Ectodermal cell (in vitro differentiated cells): ENCODE measurements around the gene CHST3.
"Not testable (repeated sequence)": the region's sequence is repeated elsewhere in the genome, so short reads cannot be mapped to it uniquely, and the experiment has no call there.

Experiments used
- H3K27ac ChIP-seq: 2 replicates; pipeline ENCODE4 v1.7.0; 2013; ENCODE audit warnings: mild to moderate bottlenecking, low read depth, low read length; ENCODE audit not compliant: insufficient read depth, poor library complexity, severe bottlenecking
- H3K27me3 ChIP-seq: 2 replicates; pipeline ENCODE4 v1.7.0; 2013; ENCODE audit warnings: mild to moderate bottlenecking, low read length; ENCODE audit not compliant: insufficient read depth, control insufficient read depth, poor library complexity, severe bottlenecking
- H3K36me3 ChIP-seq: one replicate; pipeline ENCODE4 v1.7.0; 2013; ENCODE audit warnings: low read length; ENCODE audit not compliant: control insufficient read depth, insufficient read depth
- H3K4me1 ChIP-seq: one replicate; pipeline ENCODE4 v1.7.0; 2013; ENCODE audit warnings: low read length; ENCODE audit not compliant: control insufficient read depth, insufficient read depth
- H3K4me3 ChIP-seq: 2 replicates; pipeline ENCODE4 v1.7.0; 2013; ENCODE audit warnings: low read depth, low read length, control low read depth; ENCODE audit not compliant: insufficient read depth
- H3K9me3 ChIP-seq: 2 replicates; pipeline ENCODE4 v1.7.0; 2013; ENCODE audit warnings: mild to moderate bottlenecking, low read length, moderate library complexity; ENCODE audit not compliant: control insufficient read depth
- WGBS, 2 experiments: methylation state at CpG; one replicate each; pipeline ENCODE4 v1.1.7; 2013; ENCODE audit warnings: missing lambda C conversion rate in 2 of 2; 5-methylcytosine and 5-hydroxymethylcytosine counted together

Gene CHST3

DNA sequence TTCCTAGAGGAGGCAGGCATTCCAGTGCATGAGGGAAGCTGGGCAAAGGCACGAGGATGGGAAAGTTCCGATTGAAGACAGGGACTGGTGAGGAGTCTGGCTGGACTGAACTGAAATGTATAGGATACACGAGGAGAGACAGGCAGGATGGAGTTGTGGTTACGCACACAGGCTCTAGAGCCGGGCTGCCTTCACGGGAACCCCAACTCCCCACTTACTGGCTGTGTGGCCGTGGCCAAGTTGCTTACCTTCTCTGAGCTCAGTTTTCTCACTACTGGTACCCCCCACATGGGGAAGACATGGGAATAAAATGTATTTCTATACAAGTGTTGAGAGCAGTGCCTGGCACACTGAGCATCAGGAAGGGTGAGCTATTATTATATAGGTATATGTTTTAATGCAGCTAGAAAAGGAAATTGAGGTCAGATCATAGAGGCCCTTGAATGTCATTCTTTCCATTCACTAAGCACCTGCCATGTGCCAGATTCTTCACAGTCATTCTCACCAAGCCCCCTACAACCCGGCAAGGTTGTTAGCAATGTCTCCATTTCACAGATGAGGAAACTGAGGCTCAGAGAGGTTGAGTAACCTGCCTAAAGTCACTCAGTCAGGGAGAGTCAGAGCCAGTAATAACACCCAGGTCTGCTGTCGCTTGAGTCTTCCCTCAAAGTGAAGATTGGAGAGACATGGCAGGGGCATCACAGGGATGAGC, 9.7 kb downstream of the CHST3 start:
- Histone ChIP-seq H3K27ac (no peak overlapping the region), H3K4me3 (no peak overlapping the region), H3K36me3 (no peaks in the 10 kb centered on the region), H3K27me3 (no peaks in the 10 kb centered on the region), H3K9me3 (no peaks in the 10 kb centered on the region), H3K4me1 (peaks cover 19% of the 10 kb centered on the region)
- WGBS, 2 experiments, result 83% methylated on average over 9 of the region's 9 CpGs

DNA sequence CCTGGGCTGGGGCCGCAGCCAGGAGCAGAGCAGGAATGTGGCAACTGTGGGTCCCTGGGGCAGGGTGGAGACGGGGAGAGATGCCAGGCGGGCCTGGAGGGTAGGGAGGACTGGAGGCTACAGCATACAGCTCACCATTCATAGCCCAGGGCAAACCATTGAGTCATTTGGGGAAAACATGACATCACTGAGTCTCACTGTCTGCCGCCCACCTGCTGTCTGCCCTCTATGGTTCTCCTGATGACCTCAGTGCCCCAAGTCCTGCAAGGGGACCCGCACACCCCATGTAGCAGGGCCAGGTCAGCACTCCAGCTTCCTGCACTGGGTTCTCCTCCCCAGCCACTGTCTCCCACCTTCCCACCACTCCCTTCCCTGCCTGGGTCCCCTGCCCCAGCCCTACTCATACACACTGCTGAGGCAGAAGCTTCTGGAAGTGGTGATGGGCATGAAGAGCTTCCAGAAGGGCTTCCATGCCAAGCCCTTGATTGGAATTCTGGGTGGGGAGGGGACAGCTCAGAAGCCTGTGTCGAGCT, 10.4 kb downstream of the CHST3 start:
- WGBS, 2 experiments, result 89 to 91% methylated on average over 6 of the region's 6 CpGs
- Histone ChIP-seq H3K36me3 (no peaks in the 10 kb centered on the region), H3K27ac (no peak overlapping the region), H3K4me1 (peaks cover 19% of the 10 kb centered on the region), H3K9me3 (no peaks in the 10 kb centered on the region), H3K27me3 (no peaks in the 10 kb centered on the region), H3K4me3 (no peak overlapping the region)

DNA sequence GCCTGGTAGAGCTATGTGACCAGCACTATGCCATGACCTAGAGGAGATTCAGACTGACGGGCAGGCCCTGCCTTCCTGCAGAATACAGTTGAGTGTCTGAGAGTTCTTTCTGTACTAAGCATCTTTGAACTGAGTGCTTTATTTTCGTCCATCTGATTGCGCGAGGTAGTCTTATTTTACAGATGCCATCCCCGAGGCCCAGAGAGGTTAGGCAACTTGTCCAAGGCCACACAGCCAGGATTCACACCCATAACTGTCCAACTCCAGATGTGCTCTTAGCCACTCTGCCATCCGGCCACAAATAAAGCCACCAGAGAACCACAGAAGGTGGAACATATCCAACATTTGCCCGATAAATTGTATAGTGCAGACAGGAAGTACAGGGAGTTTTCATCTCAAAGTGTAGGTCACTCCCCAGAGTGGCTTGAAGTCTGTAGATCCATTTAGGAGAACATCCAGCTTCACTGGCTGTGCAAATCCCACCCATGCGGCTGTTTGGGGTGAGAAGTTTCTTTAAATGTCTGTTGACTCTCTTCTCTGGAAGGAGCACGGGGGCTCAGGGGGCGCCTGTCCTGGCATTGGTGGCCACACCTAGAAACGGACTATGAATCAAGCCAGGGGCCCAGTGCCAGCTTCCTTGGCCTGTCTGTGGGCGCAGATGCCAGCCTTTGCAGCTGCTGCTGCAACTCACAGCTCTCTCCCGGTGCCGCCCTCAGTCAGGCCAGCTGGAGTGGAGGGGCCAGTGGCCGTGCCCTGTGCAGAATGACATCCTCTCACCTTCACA, 11.1 kb downstream of the CHST3 start:
- Histone ChIP-seq H3K4me1 (peaks cover 18% of the 10 kb centered on the region), H3K36me3 (no peaks in the 10 kb centered on the region), H3K27ac (no peak overlapping the region), H3K4me3 (no peak overlapping the region), H3K9me3 (no peaks in the 10 kb centered on the region), H3K27me3 (no peaks in the 10 kb centered on the region)
- WGBS, 2 experiments, result 94 to 96% methylated on average over 15 of the region's 15 CpGs

DNA sequence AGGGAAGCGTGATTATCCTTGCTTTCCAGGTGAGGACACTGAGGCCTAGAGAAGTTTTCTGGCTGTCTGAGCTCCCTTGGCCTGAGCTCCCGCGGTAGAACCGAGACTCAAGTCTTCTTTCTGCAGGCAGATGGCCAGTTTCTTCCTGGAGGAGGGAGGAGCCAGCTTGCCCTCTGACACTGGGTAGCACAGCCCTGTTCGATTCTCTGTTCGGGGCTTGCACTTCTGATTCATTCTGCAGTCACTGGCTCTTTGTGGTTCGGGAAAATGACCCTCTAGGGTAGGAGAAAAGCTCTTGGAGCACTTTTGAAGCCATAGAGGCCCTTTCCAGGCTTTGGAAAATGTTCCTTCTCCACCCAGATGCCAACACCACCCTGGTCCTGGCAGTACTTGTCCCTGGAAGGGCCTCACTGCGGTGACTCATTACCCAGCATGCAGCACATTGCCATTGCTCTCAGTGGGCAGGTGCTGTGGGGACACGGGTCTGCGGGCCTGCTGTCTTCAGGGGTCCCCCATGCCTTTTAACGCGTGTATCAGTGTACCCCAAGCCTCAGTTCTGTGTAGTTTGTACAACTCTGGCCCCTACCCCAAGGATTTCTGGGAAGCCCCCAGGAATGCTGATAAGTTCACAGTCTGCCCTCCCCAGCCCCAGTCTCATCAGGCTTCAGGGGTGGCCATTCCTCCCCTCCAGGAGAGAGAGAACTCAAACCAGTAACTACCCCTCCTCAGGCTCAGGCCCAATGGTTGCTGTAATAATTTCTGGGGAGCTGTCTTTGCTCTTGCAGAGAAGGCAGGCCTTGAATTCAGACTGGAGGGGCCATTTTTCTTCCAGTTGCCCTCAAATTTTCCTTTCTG, 11.9 kb downstream of the CHST3 start:
- Histone ChIP-seq H3K27me3 (no peaks in the 10 kb centered on the region), H3K4me3 (no peak overlapping the region), H3K27ac (no peak overlapping the region), H3K4me1 (peaks cover 21% of the 10 kb centered on the region), H3K36me3 (no peaks in the 10 kb centered on the region), H3K9me3 (no peaks in the 10 kb centered on the region)
- 85 to 86% methylated on average over 12 of the region's 12 CpGs for WGBS, 2 experiments

DNA sequence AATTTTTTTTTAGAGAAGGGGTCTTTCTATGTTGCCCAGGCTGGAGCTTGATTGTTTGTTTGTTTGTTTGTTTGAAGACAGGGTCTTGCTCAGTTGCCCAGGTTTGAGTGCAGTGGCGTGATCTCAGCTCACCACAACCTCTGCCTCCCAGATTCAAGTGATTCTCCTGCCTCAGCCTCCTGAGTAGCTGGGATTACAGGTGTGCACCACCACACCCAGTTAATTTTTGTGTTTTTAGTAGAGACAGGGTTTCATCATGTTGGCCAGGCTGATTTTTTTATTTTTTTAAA, 13.4 kb downstream of the CHST3 start:
- not testable (repeated sequence) for H3K4me3 ChIP-seq, H3K9me3 ChIP-seq, H3K27ac ChIP-seq, H3K36me3 ChIP-seq, H3K27me3 ChIP-seq
- H3K4me1 ChIP-seq, result peaks cover 21% of the 10 kb centered on the region
- 95 to 100% methylated on average over 1 of the region's 1 CpG for WGBS, 2 experiments

DNA sequence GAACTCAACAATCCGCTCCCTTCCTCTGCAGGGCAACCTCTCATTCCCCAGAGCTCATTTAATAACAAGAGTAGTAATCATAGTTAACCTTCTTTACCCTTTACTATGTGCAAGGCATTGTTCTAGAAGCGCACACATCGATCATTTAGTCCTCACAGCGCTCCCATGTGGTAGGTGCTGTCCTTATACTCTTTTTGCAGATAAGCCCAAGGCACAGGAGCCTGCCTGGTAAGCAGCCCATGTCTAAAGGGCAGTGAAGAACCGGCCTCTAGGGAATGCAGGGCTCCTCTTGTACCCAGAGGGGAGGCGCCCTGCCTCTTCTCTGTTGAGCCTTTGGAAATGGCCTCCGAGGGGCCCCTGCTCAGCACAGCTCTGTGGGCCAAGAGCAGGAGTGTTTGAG, 14.3 kb downstream of the CHST3 start:
- Histone ChIP-seq H3K27ac (no peak overlapping the region), H3K36me3 (no peaks in the 10 kb centered on the region), H3K9me3 (no peaks in the 10 kb centered on the region), H3K4me1 (peaks cover 21% of the 10 kb centered on the region), H3K27me3 (no peaks in the 10 kb centered on the region), H3K4me3 (no peak overlapping the region)
- 84 to 86% methylated on average over 7 of the region's 7 CpGs for WGBS, 2 experiments

DNA sequence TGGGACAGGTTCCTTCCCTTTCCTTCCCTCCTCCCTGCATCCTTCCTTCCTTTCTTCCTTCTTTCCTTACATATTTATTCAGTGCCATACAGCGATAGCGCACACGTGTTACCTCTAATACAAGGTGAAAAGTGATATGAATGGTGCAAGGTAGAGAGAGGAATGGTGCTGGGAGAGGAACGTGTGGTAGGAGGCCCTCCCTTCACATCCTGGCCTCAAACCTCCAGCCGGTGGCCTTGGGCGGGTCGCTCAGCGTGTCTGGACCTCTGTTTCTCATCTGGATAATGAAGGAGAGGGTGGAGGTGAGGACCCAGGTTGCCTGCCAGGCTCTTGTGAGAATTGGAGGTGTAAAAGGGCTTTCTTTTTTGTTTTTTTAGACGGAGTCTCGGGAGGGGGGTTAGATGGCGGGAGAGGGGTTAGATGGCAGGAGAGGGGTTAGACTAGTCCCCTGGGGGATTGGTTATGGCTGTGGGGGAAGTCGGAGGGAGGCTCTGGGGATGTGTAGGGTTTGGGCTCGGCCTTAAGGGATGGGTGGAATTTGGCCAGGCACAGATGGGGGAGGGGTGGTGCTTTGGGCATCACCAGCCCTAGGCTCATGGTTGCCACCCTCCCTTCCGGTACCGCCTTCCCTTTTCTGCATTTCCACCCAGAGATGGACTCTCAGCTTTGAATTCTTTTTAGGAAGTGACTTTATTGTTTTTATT, 14.9 kb downstream of the CHST3 start:
- Histone ChIP-seq H3K27me3 (no peaks in the 10 kb centered on the region), H3K27ac (no peak overlapping the region), H3K4me1 (peaks cover 21% of the 10 kb centered on the region), H3K9me3 (no peaks in the 10 kb centered on the region), H3K4me3 (no peak overlapping the region), H3K36me3 (no peaks in the 10 kb centered on the region)
- WGBS, 2 experiments, result 92 to 94% methylated on average over 15 of the region's 15 CpGs

DNA sequence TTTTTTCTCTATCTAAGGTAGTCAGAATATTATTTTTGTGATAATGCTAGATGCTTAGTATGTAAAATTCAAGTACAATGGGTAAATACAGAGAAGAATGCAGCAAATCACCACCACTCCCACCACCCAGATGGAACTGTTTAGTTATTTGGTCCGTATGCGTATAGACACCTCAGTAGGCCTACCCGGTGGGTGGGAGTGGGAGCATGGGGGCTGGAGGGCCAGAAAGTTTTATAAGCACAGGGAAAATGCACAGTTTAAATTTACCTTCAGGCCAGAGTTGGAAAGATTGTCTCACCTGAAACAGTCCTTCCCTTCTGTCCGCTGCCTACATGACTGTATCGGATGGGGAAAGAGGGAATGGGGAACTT, 15.5 kb downstream of the CHST3 start:
- WGBS, 2 experiments, result 94% methylated on average over 5 of the region's 5 CpGs

DNA sequence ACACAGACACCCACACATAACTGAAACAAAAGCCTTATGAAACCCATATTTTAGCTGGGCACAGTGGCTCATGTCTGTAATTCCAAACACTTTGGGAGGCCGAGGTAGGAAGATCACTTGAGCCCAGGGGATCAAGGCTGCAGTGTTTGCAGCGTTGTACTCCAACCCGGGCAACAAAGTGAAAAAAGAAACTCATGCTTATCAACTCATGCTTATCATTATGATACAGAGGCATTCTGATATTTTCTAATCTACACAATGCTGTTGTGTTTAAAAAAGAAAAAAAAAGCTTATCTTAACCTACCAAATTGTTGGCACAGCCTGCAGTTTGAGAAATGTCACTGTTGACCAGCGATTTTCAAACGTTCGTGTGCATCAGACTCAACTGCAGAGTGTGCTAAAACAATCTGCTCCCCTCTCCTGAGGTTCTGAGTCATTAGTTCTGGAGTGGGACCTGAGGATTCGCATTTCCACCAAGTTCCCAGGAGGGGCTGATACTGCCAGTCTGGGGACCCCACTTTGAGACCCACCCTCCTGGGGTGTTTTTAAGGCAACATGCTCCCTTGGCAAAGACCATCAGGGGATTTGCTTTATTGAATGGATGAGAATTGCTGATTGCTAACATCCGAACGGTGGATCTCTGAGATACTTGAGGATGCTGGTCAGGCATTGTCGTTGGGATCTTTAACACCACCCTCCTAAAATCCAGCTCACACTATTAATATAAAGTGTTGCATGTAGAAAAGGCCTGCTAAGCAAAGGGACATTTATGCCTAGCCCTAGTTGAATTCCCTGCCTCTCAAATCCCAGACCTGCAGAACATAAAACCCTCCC, 16.2 kb downstream of the CHST3 start:
- no peaks in the 10 kb centered on the region for H3K9me3 ChIP-seq
- H3K4me1 ChIP-seq, result peaks cover 21% of the 10 kb centered on the region
- no peak overlapping the region for H3K4me3 ChIP-seq

More for the DNA sequence above, 15.5 kb downstream of the CHST3 start:
- H3K27ac ChIP-seq, result no peak overlapping the region
- no peaks in the 10 kb centered on the region for H3K36me3 ChIP-seq
- no peaks in the 10 kb centered on the region for H3K27me3 ChIP-seq
- no peaks in the 10 kb centered on the region for H3K9me3 ChIP-seq
- no peak overlapping the region for H3K4me3 ChIP-seq
- H3K4me1 ChIP-seq, result peaks cover 21% of the 10 kb centered on the region

More for the DNA sequence above, 16.2 kb downstream of the CHST3 start:
- Histone ChIP-seq H3K27ac (no peak overlapping the region), H3K36me3 (no peaks in the 10 kb centered on the region), H3K27me3 (no peaks in the 10 kb centered on the region)
- 79 to 81% methylated on average over 10 of the region's 10 CpGs for WGBS, 2 experiments
